Neural cell (in vitro differentiated cells): Measurements from ENCODE around the gene BCAS1. TPM values are rescaled to one million over a fixed set of nuclear protein-coding genes. Genes with fewer than 3 reads are reported as not detected.

Experiments used
- H2AFZ ChIP-seq: fragments of 200-600, 300-800 bp; sonication (generic), shearing (Covaris generic); 2 replicates; pipeline ENCODE4 v1.6.0; 2014; ENCODE audit warnings: low read depth, mild to moderate bottlenecking, antibody characterized with exemption, low read length, moderate library complexity
- H3F3A ChIP-seq: fragments of 200-600 bp; shearing (Covaris generic); 2 replicates; pipeline ENCODE4 v1.6.1; 2016; ENCODE audit warnings: mild to moderate bottlenecking, moderate library complexity, mixed read lengths, antibody characterized with exemption, low read length; ENCODE audit not compliant: insufficient read depth, poor library complexity, severe bottlenecking
- H3K27ac ChIP-seq: fragments of 200-600, 300-800 bp; sonication (generic), shearing (Covaris generic); 2 replicates; pipeline ENCODE4 v1.5.1; 2014; ENCODE audit warnings: mild to moderate bottlenecking, low read length, moderate library complexity
- H3K27me3 ChIP-seq: fragments of 300-800, 200-600 bp; sonication (generic), shearing (Covaris generic); 2 replicates; pipeline ENCODE4 v1.6.0; 2014; ENCODE audit warnings: mild to moderate bottlenecking, low read depth, low read length, moderate library complexity; ENCODE audit not compliant: insufficient read depth
- H3K36me3 ChIP-seq: fragments of 300-800, 200-600 bp; sonication (generic), shearing (Covaris generic); 2 replicates; pipeline ENCODE4 v1.5.1; 2014; ENCODE audit warnings: mild to moderate bottlenecking, antibody characterized with exemption, low read length, moderate library complexity; ENCODE audit not compliant: insufficient read depth
- H3K4me2 ChIP-seq: fragments of 300-800, 200-600 bp; sonication (generic), shearing (Covaris generic); 2 replicates; pipeline ENCODE4 v1.6.0; 2014; ENCODE audit warnings: mild to moderate bottlenecking, low read length
- H3K4me3 ChIP-seq: fragments of 300-800, 200-600 bp; sonication (generic), shearing (Covaris generic); 2 replicates; pipeline ENCODE4 v1.5.1; 2014; ENCODE audit warnings: mild to moderate bottlenecking, low read length, moderate library complexity
- H3K79me2 ChIP-seq: fragments of 200-600 bp; shearing (Covaris generic); replicated peaks from 2 replicates; pipeline ENCODE4 v1.6.0; 2014; ENCODE audit warnings: mild to moderate bottlenecking, low read length, moderate library complexity; ENCODE audit not compliant: insufficient read depth
- H3K9ac ChIP-seq: fragments of 300-800, 200-600 bp; sonication (generic), shearing (Covaris generic); 2 replicates; pipeline ENCODE4 v1.6.1; 2016; ENCODE audit warnings: mild to moderate bottlenecking, low read length, mixed read lengths
- H3K9me2 ChIP-seq: fragments of 200-600 bp; shearing (Covaris generic); 2 replicates; pipeline ENCODE4 v1.6.1; 2016; ENCODE audit warnings: mild to moderate bottlenecking, low read length, mixed read lengths; ENCODE audit not compliant: insufficient read depth
- H3K9me3 ChIP-seq: fragments of 200-600, 300-800 bp; sonication (generic), shearing (Covaris generic); 2 replicates; pipeline ENCODE4 v1.6.1; 2016; ENCODE audit warnings: mild to moderate bottlenecking, mixed run types, low read length, moderate library complexity, mixed read lengths
- H4K20me1 ChIP-seq: fragments of 200-600 bp; shearing (Covaris generic); 2 replicates; pipeline ENCODE4 v1.6.1; 2016; ENCODE audit warnings: mild to moderate bottlenecking, mixed run types; ENCODE audit not compliant: insufficient read depth
- CTCF ChIP-seq: fragments of 450-650 bp; IDR thresholded peaks from 2 replicates; pipeline ENCODE4 v1.5.1; 2014; ENCODE audit warnings: antibody characterized with exemption, mild to moderate bottlenecking, moderate library complexity; ENCODE audit not compliant: poor library complexity, severe bottlenecking
- EP300 ChIP-seq: fragments of 450-650 bp; conservative IDR thresholded peaks from 2 replicates; pipeline ENCODE4 v1.6.1; 2014; ENCODE audit warnings: antibody characterized with exemption, mild to moderate bottlenecking, moderate library complexity; ENCODE audit not compliant: poor library complexity, severe bottlenecking
- EZH2 ChIP-seq: fragments of 200-600, 300-800 bp; shearing (Covaris generic), sonication (generic); IDR thresholded peaks from 2 replicates; pipeline ENCODE4 v1.6.1; 2014; ENCODE audit warnings: antibody characterized with exemption, low read length, borderline replicate concordance, mild to moderate bottlenecking; ENCODE audit not compliant: insufficient read depth, poor library complexity, severe bottlenecking
- MXI1 ChIP-seq: fragments of 450-650 bp; conservative IDR thresholded peaks from 2 replicates; pipeline ENCODE4 v1.6.1; 2014; ENCODE audit warnings: antibody characterized with exemption, mild to moderate bottlenecking; ENCODE audit not compliant: poor library complexity, severe bottlenecking
- POLR2AphosphoS5 ChIP-seq: IDR thresholded peaks from 2 replicates; pipeline ENCODE4 v1.6.1; 2012
- RAD21 ChIP-seq: fragments of 450-650 bp; conservative IDR thresholded peaks from 2 replicates; pipeline ENCODE4 v1.6.1; 2014; ENCODE audit warnings: antibody characterized with exemption, mild to moderate bottlenecking, moderate library complexity
- SMC3 ChIP-seq: fragments of 450-650 bp; conservative IDR thresholded peaks from 2 replicates; pipeline ENCODE4 v1.6.1; 2014; ENCODE audit warnings: antibody characterized with exemption, mild to moderate bottlenecking, moderate library complexity; ENCODE audit not compliant: poor library complexity
- TAF1 ChIP-seq: IDR thresholded peaks from 2 replicates; pipeline ENCODE4 v1.6.1; 2012; ENCODE audit warnings: low read depth
- polyA plus RNA-seq: library from polyadenylated mRNA; depleted of rRNA; stranded (reverse); fragments of >200 nt; gene quantifications from 2 replicates; pipeline ENCODE4 v1.2.3, GENCODE V29; 2014
- TF ChIP-seq, protein P1 (sequence below): IDR thresholded peaks from 2 replicates; pipeline ENCODE4 v1.6.1; 2012; ENCODE audit warnings: borderline replicate concordance

Gene BCAS1
- polyA plus RNA-seq, 1 donor from 2014 or later: not detected

DNA sequence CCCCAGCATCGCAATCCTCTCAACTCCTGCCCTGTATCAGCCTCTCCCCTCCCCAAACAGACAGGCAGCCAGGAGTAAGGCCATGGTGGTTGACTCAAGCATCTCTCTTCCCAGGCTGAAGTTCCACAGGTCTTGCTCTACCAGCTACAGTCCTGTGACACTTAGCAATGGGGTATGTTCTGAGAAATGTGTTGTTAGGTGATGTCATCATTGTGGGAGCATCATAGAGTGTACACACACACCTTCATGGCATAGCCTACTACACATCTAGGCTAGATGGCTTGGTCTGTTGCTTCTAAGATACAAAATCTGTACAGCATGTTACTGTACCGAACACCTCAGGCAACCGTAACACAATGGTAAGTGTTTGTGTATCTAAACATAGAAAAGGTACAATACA lies 29.5 kb upstream of the BCAS1 start:
- Histone ChIP-seq H3F3A (no peaks in the 10 kb centered on the region), H3K27ac (no peak overlapping the region), H3K27me3 (no peaks in the 10 kb centered on the region), H2AFZ (no peak overlapping the region), H3K4me2 (no peak overlapping the region), H3K9me2 (no peaks in the 10 kb centered on the region), H3K4me3 (no peak overlapping the region), H4K20me1 (no peaks in the 10 kb centered on the region), H3K9ac (no peak overlapping the region), H3K36me3 (no peaks in the 10 kb centered on the region), H3K9me3 (no peaks in the 10 kb centered on the region), H3K79me2 (no peaks in the 10 kb centered on the region)
- TF ChIP-seq MXI1 (no peak), TAF1 (no peak)

GRCh38 chr20:54098047-54098446 lies 27.7 kb upstream of the BCAS1 start:
- H3K9ac ChIP-seq: no peak overlapping the region
- no peaks in the 10 kb centered on the region for H3K79me2 ChIP-seq
- no peaks in the 10 kb centered on the region for H3K36me3 ChIP-seq
- no peak overlapping the region for H3K4me2 ChIP-seq
- H3K9me2 ChIP-seq: no peaks in the 10 kb centered on the region
- no peak for TF ChIP-seq TAF1
- TF ChIP-seq MXI1: no peak
- TF ChIP-seq EZH2: no peak
- TF ChIP-seq SMC3: no peak
- TF ChIP-seq RAD21: no peak
- TF ChIP-seq, protein P1, sequence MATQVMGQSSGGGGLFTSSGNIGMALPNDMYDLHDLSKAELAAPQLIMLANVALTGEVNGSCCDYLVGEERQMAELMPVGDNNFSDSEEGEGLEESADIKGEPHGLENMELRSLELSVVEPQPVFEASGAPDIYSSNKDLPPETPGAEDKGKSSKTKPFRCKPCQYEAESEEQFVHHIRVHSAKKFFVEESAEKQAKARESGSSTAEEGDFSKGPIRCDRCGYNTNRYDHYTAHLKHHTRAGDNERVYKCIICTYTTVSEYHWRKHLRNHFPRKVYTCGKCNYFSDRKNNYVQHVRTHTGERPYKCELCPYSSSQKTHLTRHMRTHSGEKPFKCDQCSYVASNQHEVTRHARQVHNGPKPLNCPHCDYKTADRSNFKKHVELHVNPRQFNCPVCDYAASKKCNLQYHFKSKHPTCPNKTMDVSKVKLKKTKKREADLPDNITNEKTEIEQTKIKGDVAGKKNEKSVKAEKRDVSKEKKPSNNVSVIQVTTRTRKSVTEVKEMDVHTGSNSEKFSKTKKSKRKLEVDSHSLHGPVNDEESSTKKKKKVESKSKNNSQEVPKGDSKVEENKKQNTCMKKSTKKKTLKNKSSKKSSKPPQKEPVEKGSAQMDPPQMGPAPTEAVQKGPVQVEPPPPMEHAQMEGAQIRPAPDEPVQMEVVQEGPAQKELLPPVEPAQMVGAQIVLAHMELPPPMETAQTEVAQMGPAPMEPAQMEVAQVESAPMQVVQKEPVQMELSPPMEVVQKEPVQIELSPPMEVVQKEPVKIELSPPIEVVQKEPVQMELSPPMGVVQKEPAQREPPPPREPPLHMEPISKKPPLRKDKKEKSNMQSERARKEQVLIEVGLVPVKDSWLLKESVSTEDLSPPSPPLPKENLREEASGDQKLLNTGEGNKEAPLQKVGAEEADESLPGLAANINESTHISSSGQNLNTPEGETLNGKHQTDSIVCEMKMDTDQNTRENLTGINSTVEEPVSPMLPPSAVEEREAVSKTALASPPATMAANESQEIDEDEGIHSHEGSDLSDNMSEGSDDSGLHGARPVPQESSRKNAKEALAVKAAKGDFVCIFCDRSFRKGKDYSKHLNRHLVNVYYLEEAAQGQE: no peak
- TF ChIP-seq CTCF: no peak
- no peak for TF ChIP-seq POLR2AphosphoS5
- TF ChIP-seq EP300: no peak
- no peak overlapping the region for H3K27ac ChIP-seq
- no peaks in the 10 kb centered on the region for H3K27me3 ChIP-seq
- H3F3A ChIP-seq: no peaks in the 10 kb centered on the region
- H4K20me1 ChIP-seq: no peaks in the 10 kb centered on the region
- H3K4me3 ChIP-seq: no peak overlapping the region
- no peak overlapping the region for H2AFZ ChIP-seq
- H3K9me3 ChIP-seq: no peaks in the 10 kb centered on the region

DNA sequence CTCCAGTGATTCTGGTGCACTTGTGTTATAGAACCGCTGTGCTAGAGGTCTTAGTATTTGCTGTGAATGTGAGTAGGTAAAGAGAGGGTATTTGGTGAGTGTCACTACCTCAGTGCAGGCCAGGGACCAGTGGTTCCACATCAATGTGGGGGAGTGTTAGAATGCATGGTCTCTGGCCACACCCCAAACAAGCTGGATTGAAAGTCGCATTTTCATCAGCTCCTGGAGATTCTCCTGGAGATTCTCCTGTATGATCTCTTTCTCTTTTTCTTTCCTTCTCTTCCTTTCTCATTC lies 26.8 kb upstream of the BCAS1 start:
- H3K79me2 ChIP-seq: no peaks in the 10 kb centered on the region
- no peaks in the 10 kb centered on the region for H3K36me3 ChIP-seq
- no peaks in the 10 kb centered on the region for H3F3A ChIP-seq
- no peaks in the 10 kb centered on the region for H3K9me2 ChIP-seq
- H3K27me3 ChIP-seq: no peaks in the 10 kb centered on the region
- no peaks in the 10 kb centered on the region for H4K20me1 ChIP-seq
- H2AFZ ChIP-seq: no peak overlapping the region
- H3K9me3 ChIP-seq: no peaks in the 10 kb centered on the region
- no peak overlapping the region for H3K4me3 ChIP-seq
- TF ChIP-seq, protein P1: no peak
- TF ChIP-seq EZH2: no peak
- no peak for TF ChIP-seq RAD21
- no peak for TF ChIP-seq POLR2AphosphoS5
- TF ChIP-seq MXI1: no peak
- TF ChIP-seq SMC3: no peak
- no peak for TF ChIP-seq CTCF
- no peak for TF ChIP-seq EP300
- no peak for TF ChIP-seq TAF1
- no peak overlapping the region for H3K9ac ChIP-seq
- H3K4me2 ChIP-seq: no peak overlapping the region
- no peak overlapping the region for H3K27ac ChIP-seq
